ENCODE measurements around the gene ATP11B. TPM values are rescaled to one million over a fixed set of nuclear protein-coding genes. Genes with fewer than 3 reads are reported as not detected.

ATP11B gene
- total and polyA plus RNA-seq, 2 of the 8 experiments (the other 6 are each of a cell fraction or from before 2014, with no cell fraction given) = 5.1 to 26.5 TPM

- TF ChIP-seq CHD7 (IDR thresholded peaks at IDR 0.05; ENCODE audit: insufficient replicate concordance, low read length) (no peak), POU5F1 (IDR thresholded peaks at IDR 0.05; ENCODE audit: low read depth, low read length) (no peak), MAX (IDR thresholded peaks at IDR 0.05) (no peak), CHD1 (IDR thresholded peaks at IDR 0.05; ENCODE audit: low read depth, low read length) (no peak)
Measured at GRCh38 chr3:182760576-182761164, 32.6 kb upstream of the ATP11B start (continued).

Data from H1 (cell line).